Peyer's patch (tissue), 4 donors: ENCODE measurements around the gene PMPCA. TPM values are rescaled to one million over a fixed set of nuclear protein-coding genes. Genes with fewer than 3 reads are reported as not detected.

Source experiments
- DNase-seq, 3 donors: peaks; one replicate each; pipeline ENCODE4 v3.0.0-alpha.2; 2017 to 2019
- H3K27ac ChIP-seq, 4 donors: fragments of 200-600 bp; sonication (generic); one replicate each; pipeline ENCODE4 v1.5.1; 2016 to 2019
- H3K27me3 ChIP-seq, 2 donors: fragments of 200-600 bp; sonication (generic); one replicate each; pipeline ENCODE4 v1.5.1; 2019
- H3K36me3 ChIP-seq, 3 donors: fragments of 200-600 bp; sonication (generic); one replicate each; pipeline ENCODE4 v1.5.1; 2016 to 2019
- H3K4me1 ChIP-seq, 4 donors: fragments of 200-600 bp; sonication (generic); one replicate each; pipeline ENCODE4 v1.5.1; 2016 to 2019
- H3K4me3 ChIP-seq, 4 donors: fragments of 200-600 bp; sonication (generic); 1 replicate in 3 of 4; 2 replicates in 1 of 4; pipeline ENCODE4 v1.5.1; 2016 to 2019; ENCODE audit warnings: mild to moderate bottlenecking in 1 of 4
- H3K9me3 ChIP-seq, 4 donors: fragments of 200-600 bp; sonication (generic); one replicate each; pipeline ENCODE4 v1.5.1; 2016 to 2019; ENCODE audit warnings: mild to moderate bottlenecking in 1 of 4
- CTCF ChIP-seq, 6 experiments: fragments of 450-650 bp in 4 of 6; fragments of 200-600 bp in 2 of 6; sonication (generic) in 1 of 6; IDR thresholded peaks; one replicate each; pipeline ENCODE4 v1.5.1; 2017 to 2019; ENCODE audit warnings: antibody characterized with exemption in 6 of 6, mild to moderate bottlenecking in 3 of 6, moderate library complexity in 1 of 6
- POLR2A ChIP-seq, 2 donors: fragments of 450-650 bp; IDR thresholded peaks; one replicate each; pipeline ENCODE4 v1.5.1; 2017; ENCODE audit warnings: antibody characterized with exemption in 2 of 2, mild to moderate bottlenecking in 2 of 2, moderate library complexity in 2 of 2
- total RNA-seq, 4 donors: library from RNA; depleted of rRNA; stranded (reverse); fragments of >200 nt; gene quantifications; one replicate each; pipeline ENCODE4 v1.1.0, GENCODE V29; 2016

PMPCA gene
- total RNA-seq, 4 donors from 2014 or later: 32.8 to 73.4 (median 47.3) TPM

- no peaks in the 10 kb centered on the region for H3K9me3 ChIP-seq
- H3K4me1 ChIP-seq: peaks cover 0 to 11% (median 4%) of the 10 kb centered on the region in 4 donors
- H3K27me3 ChIP-seq: no peaks in the 10 kb centered on the region
- H3K36me3 ChIP-seq: no peaks in the 10 kb centered on the region
- no peak overlapping the region for H3K4me3 ChIP-seq
- no peak overlapping the region for H3K27ac ChIP-seq
- TF ChIP-seq POLR2A (IDR thresholded peaks at IDR 0.05) (no peak), CTCF (IDR thresholded peaks at IDR 0.05) (no peak)
- no peak for DNase-seq
Observed at GRCh38 chr9:136371533-136371880, 39.0 kb upstream of the PMPCA start.

GRCh38 chr9:136372006-136372405, 38.5 kb upstream of the PMPCA start:
- TF ChIP-seq POLR2A (IDR thresholded peaks at IDR 0.05) (no peak), CTCF (IDR thresholded peaks at IDR 0.05) (no peak)
- H3K36me3 ChIP-seq: no peaks in the 10 kb centered on the region
- no peaks in the 10 kb centered on the region for H3K27me3 ChIP-seq
- H3K9me3 ChIP-seq: no peaks in the 10 kb centered on the region
- no peak overlapping the region for H3K4me3 ChIP-seq
- DNase-seq: no peak
- H3K4me1 ChIP-seq: peaks cover 0 to 11% (median 4%) of the 10 kb centered on the region in 4 donors
- H3K27ac ChIP-seq: no peak overlapping the region

GRCh38 chr9:136372561-136373299, 37.7 kb upstream of the PMPCA start:
- peaks cover 0 to 11% (median 4%) of the 10 kb centered on the region in 4 donors for H3K4me1 ChIP-seq
- H3K36me3 ChIP-seq: no peaks in the 10 kb centered on the region
- DNase-seq: peak; percentile 28 to 69 (median 63)
- peak in 1 of 6 experiments; percentile 4 for TF ChIP-seq CTCF (IDR thresholded peaks at IDR 0.05)
- TF ChIP-seq POLR2A (IDR thresholded peaks at IDR 0.05): no peak
- H3K9me3 ChIP-seq: no peaks in the 10 kb centered on the region
- no peaks in the 10 kb centered on the region for H3K27me3 ChIP-seq
- peak overlapping the region in 1 of 4 donors; percentile 35 for H3K27ac ChIP-seq
- H3K4me3 ChIP-seq: peak overlapping the region in 3 of 4 donors; percentile 12 to 40 (median 24)

GRCh38 chr9:136373300-136374182, 36.9 kb upstream of the PMPCA start, which contains the start of gene CARD9:
CARD9 (minus strand) TSS chr9:136373669; CDS start chr9:136372078, 1,591 bp downstream.
- no peak for TF ChIP-seq CTCF (IDR thresholded peaks at IDR 0.05)
- TF ChIP-seq POLR2A (IDR thresholded peaks at IDR 0.05): no peak

GRCh38 chr9:136374183-136374575, 36.3 kb upstream of the PMPCA start:
- no peak overlapping the region for H3K27ac ChIP-seq
- H3K36me3 ChIP-seq: peaks cover 0 to 13% (median 0%) of the 10 kb centered on the region in 3 donors

More at GRCh38 chr9:136373300-136374182, 36.9 kb upstream of the PMPCA start, which contains the start of gene CARD9:
- Histone ChIP-seq H3K4me1 (peaks cover 0 to 11% (median 4%) of the 10 kb centered on the region in 4 donors), H3K36me3 (peaks cover 0 to 7% (median 0%) of the 10 kb centered on the region in 3 donors), H3K27ac (peak within 1 kb of the TSS in 1 of 4 donors; percentile 35), H3K27me3 (no peaks in the 10 kb centered on the region), H3K4me3 (peak within 1 kb of the TSS in 3 of 4 donors; percentile 12 to 40 (median 24)), H3K9me3 (no peaks in the 10 kb centered on the region)
- DNase-seq: peak in 1 of 3 donors; percentile 58

More at GRCh38 chr9:136374183-136374575, 36.3 kb upstream of the PMPCA start:
- Histone ChIP-seq H3K27me3 (no peaks in the 10 kb centered on the region), H3K9me3 (no peaks in the 10 kb centered on the region), H3K4me1 (peaks cover 0 to 11% (median 4%) of the 10 kb centered on the region in 4 donors), H3K4me3 (no peak overlapping the region)
- no peak for TF ChIP-seq CTCF (IDR thresholded peaks at IDR 0.05)
- TF ChIP-seq POLR2A (IDR thresholded peaks at IDR 0.05): no peak
- no peak for DNase-seq
